NCI-H128 (cell line): ENCODE data around the gene NOL4L.

Source experiments
- DNase-seq: peaks from one replicate; lab custom pipeline; 2025; ENCODE audit not compliant: unreplicated experiment; lab: John Stamatoyannopoulos, UW

Gene NOL4L

DNA sequence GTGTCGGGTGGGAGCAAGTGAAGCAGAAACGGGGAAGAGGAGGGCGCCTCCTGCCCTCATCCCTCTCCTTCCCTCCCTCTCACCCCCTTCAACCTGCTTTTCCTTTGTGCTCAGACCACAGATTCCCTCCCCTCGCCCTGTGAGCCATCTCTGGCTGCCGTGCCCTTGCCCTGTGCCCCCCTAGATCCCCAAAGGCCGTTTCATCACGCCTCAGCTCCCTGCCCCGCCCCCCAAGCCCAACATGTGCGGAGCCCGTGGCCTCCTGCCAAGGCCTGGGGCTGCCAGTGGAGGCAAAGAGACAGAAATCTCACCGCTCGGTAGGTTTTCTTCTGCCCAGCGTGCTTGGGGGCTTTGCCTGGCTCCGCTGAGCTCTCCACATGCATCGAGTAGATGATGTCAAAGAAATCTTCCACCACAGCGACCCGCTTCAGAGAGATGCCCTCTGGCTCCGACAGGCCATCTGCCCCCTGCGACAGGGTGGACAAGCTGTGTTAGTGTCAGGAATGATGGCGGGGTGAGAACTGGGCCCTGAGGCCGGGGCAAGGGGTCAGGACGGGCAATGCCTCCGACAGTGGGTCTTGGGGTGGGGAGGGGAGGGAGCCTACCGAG, 57.6 kb downstream of the NOL4L start:
- peak; percentile 35 for DNase-seq

DNA sequence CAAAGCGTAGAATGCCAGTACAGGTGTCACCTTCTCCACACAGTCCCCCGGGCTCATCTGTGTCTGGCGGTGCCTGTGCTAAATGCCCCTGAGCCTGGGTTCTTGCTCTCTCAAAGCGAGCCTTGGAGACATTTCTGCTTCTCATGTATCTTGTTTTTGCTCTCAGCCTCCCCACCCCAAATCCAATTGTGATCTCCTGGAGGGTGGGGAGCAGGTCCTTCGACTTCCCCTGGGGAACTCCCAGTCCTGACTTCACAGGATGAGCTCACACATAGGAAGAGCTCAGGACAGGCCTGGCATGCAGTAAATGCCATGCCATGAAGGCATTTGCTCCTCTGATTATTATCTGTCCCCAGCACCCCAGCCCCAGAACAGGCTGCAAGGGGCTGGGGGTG, 58.1 kb downstream of the NOL4L start:
- no peak for DNase-seq

GRCh38 chr20:32526541-32526940, 58.6 kb downstream of the NOL4L start:
- DNase-seq = no peak

DNA sequence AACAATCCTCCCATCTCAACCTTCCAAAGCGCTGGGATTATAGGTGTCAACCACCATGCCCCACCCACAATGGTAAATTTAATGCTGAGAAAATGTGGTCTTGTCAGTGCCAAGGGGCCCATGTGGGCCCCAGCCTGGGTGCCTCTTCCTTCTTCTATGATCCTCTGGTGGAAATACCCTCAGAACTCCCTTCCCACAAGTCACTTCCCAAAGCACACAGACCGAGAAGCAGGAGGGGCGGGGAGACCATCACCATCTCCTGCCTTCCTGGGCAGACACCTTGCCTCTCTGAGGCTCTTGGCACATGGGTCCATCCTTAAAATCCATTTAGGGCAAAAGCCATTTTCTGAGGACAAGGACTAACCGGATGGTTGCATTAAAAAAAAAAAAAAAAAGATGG, 59.0 kb downstream of the NOL4L start:
- no peak for DNase-seq

DNA sequence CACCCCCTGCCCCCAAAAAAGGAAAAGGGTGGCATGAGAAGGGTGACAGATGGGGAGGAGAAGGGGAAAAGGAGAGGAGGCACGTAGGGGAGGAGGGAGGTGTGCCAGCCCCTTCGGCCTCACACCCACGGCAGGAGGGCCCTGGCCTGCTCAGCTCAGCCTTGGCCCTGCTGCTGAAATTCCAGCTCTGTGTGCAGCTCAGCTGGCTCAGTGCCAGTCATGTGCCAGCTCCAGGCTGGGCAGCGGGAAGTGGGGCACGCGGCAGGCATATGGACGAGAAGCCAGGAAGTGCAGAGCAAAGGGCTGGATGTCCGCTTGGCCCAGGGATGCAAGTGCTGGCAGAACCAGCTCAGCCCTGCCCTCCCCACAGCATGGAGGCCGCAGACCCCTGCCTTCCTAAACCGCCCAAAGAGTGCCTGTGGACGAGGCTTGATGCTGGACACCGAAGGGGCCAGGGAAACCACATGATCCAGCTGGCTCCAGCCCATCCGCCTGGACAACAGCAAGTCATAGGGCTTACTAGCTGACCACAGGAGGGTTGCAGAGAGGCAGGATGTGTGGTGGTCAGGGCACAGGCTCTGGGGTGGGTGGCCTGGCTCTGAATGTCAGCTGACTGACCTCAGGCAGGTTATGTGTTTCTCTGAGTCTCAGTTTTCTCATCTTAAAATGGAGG, 60.2 kb downstream of the NOL4L start:
- DNase-seq = peak; percentile 61

DNA sequence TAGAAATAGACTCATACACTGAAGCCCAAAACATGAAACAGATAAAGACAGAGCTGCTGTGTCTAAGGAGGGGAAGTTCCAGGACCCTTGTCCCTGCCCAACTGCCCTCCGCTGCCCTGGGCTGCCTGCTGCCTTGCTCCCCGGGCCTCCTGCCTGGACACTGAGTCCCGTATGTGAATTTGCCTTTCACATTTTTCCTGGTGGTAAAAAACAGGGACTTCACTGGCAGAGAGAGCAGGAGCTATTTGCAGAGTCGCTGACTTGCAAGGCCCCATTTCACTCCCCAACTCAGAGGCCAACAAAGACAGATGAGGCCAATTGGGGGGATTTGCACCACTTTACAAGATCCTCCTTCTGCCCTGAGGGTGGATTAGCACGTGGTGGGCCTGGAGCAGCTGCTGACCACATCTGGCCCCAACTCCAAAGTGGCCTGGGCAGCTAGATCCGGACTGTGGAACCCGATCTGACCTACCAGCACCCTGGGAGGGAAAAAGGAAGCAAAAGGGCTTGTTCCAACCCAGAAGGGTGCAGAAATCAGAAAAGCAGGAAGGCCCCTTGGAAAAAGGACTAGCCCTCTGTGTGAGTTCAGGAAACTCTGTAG, 61.4 kb downstream of the NOL4L start:
- no peak for DNase-seq

DNA sequence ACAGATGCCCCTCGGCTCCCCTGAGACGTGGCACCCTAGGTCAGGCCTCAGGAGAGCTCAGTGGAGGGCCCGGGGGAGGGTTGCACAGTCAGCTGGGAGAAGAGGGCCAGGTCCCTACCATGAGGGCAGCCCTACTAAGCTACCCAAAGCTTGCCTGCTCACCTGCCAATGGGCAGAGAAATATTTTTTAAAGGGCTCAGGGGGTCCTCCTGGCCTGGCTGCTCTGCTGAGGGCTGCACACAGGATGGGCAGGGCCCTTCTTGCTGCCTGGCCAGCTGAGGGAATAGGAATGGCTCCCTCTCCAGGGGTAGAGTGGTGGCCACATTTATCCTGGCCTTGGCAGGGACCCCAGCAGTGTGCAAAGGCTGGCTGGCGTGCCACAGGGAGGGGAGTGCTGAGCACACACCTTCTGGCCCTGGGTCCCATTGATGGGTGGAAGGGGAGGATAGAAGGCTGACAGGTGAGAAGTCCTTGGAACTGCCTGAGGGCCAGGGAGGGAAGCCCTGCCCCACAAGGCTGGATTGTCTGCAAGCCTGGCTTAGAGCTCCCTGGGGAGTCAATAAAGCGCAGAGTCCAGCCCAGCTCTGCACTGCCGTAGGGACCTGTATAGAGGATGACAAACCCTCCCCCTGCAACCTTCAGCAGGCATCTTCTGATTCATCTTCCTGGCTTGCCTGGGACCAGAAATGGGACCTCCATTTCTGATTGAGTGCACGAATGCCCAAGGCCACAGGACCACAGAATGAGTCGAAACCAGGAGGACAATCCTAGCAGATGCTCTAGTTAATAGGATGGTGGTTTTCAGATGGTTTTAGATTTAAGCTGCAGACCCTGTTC, 62.1 kb downstream of the NOL4L start:
- no peak for DNase-seq

DNA sequence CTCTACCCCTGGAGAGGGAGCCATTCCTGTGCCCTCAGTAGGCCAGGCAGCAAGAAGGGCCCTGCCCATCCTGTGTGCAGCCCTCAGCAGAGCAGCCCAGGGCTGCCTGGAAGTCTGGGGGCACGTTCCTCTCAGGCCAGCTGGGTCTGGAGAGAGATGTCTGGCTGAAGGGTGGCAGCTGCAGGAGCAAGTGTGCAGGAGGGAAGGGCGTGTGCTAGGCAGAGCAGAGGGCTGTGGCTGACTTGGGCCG, 62.7 kb downstream of the NOL4L start:
- no peak for DNase-seq

- peak; percentile 44 for DNase-seq
Measured at GRCh38 chr20:32521780-32522525, 63.2 kb downstream of the NOL4L start.

DNA sequence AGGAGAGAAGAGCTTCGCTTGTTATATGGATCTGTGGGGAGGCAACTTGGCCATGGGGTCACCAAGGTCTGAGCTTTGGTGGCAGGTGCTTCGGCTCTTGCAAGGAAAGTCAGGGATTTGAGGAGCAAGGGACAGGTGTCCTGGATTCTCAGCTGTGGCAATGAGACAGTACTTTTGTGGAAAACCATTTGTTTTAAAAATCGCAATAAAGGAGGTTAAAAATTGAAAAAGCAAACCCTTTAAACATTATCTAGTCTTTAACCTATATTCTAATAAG, 64.3 kb downstream of the NOL4L start:
- no peak for DNase-seq

DNA sequence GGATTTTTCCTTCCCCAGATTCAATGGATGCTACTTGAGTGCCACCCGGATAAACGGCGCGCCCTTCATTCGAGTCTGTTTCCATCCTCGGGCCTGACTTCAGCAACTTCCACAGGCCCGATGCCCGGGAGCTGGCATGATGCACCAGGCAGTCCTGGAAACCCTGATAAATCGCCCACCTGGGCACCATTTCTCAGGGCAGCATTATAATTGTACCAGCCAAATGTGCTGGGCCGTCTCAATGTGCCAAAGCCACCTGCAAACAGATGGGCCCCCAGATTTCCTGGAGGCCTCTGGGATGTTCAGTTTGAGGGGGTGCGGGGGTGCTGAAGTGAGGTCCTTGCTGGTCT, 65.8 kb downstream of the NOL4L start:
- DNase-seq = no peak

DNA sequence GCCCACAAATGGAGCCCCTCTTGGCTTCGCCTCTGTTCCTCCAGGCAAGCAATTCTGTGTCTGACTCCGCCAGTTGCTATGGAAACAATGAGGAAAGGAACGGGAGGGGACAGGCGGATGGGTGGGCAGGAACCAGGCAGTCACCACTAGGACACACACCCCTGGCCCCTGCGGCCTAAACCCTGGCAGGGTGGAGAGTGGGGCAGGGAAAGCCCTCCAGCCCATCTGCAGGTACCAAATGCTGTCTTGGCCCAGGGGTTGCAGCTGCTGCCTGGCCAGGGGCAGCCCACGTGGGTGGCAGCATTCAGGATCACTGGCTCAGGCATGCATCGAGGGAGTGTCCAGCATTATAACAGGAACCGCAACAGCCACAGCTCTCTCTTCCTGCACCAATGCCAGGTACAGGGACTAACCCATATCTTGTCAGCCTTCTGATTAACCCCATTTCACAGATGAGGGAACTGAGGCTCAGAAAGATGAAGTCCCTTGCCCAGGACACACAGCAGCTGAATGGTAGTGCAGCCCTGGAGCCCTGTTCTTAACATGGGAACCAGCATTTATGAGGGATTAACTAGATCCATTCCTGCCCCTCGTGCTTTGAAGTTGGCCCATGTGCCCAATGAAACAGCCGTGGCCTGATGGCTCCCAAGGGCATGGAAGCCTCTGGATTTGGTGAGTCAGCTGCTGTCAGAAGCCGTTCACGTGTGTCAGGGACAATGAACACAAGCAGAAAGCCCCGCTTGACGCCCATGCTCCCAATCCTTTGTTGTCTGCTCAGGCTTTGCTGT, 66.3 kb downstream of the NOL4L start:
- DNase-seq = no peak

DNA sequence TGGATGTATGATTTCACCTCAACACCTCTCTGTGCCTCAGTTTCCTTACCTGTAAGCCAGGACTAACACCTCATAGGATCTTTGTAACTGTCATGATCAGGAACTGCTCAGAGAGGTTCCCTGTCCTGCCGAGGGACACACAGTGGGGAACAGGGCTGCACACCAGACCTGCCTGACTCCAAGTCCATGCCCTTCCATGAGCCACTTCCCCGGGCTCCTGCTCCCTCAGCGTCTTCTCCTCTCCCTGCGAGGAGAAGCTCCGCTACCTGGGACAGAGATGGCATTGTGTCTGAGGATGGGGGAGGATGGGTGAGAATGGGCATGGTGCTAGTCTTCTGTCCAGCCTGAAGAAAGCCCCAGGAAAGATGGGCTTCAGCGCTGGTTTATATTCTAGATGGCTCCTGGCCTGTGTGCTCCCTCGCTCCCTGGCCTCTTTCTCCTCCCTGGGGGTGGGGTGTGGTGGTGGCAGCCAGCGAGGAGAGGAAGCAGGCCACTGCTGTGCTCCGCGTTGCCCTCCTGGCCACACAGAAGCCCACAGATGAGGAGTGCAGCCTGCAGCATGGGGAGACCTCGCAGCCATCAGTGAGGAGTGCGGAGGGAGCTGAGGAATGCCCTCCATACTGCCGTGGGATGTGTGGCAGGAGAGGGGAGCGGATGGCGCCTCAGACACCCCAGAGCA, 67.1 kb downstream of the NOL4L start:
- no peak for DNase-seq

- no peak for DNase-seq
Measured at GRCh38 chr20:32517518-32517873, 67.6 kb downstream of the NOL4L start.

- DNase-seq = no peak
Measured at GRCh38 chr20:32516583-32517517, 68.3 kb downstream of the NOL4L start.

DNA sequence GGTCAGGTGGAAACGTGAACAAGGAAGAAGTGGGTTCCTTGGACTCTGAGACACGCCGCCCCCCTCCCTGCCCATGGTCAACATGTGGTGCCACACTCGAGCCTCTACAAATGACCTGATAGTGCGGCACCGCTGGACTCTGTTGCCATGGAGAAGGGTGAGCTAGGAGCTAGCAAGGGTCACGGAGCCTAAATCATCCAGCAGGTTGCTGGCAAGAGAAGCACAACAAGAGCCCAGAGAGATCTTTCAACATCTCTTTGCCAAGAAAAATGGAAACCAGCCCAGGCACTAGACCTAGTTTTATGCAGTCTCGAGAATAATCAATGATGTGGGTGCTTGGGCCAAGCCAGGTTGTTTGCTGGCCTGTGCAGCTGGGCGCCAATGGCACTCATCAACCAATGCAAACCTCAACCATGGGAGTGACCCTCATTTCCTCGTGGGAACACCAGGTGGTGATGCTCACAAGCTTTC, 69.5 kb downstream of the NOL4L start:
- DNase-seq = no peak

- DNase-seq = no peak
Measured at GRCh38 chr20:32514760-32515159, 70.4 kb downstream of the NOL4L start.

DNA sequence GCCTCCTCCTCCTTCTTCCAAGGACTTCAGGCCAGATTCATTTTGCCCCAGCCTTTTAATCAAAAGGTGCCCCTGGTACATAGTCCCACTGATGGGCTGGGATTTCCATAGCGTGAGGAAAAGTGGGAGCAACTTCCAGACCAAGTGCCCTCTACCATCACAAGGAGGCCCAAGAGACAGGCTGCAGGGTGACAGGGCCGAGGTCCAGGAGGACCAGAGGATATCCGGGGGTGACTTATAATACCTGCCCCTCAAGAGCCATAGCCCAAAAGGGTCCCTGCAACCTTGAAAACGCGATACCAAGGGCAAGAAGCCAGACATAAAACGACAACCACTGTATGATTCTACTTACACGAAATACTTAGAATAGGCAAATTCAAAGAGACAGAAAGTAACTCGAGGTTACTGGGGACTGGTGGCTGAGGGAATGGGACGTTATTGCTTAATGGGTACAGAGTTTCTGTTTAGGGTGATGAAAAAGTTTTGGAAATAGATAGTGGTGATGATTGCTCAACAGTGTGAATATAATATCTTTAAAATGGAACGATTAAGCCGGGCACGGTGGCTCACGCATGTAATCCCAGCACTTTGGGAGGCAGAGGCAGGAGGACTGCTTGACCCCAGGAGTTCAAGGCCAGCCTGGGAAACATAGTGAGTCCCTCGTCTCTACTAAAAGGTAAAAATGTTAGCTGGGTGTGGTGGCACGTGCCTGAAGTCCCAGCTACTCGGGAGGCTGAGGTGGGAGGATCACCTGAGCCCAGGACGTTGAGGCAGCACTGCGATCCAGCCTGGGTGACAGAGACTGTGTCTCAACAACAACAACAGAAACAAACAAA, 71.9 kb downstream of the NOL4L start:
- no peak for DNase-seq

DNA sequence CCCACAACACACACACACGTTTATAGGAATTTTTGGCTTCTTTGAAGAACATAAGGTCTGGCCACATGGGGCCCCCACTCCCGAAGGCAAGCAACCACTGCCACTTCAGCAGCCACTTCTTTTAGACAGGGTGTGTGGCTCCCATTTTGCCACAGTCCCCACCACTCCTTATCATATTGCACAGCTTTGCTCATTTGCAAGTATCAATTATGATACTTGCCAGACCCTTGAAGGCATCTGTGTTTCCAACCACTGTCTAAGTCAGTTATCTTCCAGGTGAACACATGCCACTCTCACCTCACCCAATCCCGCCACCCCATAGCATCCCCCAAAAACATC, 73.1 kb downstream of the NOL4L start:
- DNase-seq = no peak
